NCI-H1417 (cell line): ENCODE results near the gene TRAPPC13.
A peak's percentile ranks its signal among the peaks of the same experiment; 100 is the strongest.
"Not testable (repeated sequence)": the region's sequence is repeated elsewhere in the genome, so short reads cannot be mapped to it uniquely, and the experiment has no call there.

Source experiments
- DNase-seq, 3 experiments: peaks; one replicate each; lab custom pipeline; 2025; lab: John Stamatoyannopoulos, UW

The TRAPPC13 gene, protein sequence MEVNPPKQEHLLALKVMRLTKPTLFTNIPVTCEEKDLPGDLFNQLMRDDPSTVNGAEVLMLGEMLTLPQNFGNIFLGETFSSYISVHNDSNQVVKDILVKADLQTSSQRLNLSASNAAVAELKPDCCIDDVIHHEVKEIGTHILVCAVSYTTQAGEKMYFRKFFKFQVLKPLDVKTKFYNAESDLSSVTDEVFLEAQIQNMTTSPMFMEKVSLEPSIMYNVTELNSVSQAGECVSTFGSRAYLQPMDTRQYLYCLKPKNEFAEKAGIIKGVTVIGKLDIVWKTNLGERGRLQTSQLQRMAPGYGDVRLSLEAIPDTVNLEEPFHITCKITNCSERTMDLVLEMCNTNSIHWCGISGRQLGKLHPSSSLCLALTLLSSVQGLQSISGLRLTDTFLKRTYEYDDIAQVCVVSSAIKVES

DNA sequence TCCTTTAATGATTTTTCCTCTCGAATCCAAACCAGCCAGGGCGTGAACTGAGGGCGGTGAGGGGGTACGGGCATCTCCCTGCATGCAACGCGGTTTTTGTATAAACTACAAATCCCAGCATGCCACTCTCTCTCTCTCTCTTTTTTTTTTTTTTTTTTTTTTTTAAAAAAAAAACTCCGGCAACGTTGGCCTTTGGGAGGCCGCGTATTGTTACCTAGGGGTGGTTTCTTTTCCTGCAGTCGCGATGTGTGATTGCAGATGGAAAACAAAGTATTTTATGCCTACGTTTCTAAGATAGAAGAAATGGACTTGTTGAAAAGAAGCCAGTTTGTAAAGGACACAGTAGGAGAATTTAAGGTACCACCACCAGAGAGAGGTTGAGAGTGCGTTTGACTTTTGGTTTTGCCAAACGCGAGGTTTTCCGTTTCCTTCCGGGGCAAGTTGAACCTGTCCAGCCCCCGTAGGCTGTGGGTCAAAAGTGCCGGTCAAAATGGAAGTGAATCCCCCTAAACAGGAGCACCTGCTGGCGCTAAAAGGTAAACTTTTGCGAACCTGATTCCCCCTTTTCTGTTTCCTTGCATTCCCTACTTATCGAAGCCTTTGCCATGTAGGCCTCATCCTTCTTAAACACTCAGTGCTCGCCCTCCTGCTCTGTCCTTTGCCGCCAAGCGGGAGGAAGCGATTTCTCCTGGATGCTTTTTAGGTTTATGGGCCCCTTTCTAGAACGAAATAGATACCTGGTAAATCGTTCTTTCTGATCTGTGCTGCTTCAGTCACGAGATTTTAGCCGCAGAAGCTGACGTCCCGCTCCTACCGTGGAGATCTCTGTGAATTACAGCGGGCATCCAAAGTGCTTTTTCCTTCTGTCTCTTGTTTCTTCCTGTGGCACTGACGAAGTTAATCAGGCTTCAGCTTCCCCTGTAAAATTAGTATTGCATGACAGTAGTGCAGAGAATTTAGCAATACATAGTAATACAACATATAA lies at the start of gene TRAPPC13, which contains the start of gene SHLD3:
Gene TRAPPC13 (plus strand): TSS at position 457 of the 985 bp plus-strand sequence. CDS start 34 bp downstream, at position 491.
Gene SHLD3 (plus strand): TSS at position 457 of the 985 bp plus-strand sequence. CDS start 4,561 bp downstream, outside the sequence.
- peak; percentile 92 to 97 (median 96) for DNase-seq

DNA sequence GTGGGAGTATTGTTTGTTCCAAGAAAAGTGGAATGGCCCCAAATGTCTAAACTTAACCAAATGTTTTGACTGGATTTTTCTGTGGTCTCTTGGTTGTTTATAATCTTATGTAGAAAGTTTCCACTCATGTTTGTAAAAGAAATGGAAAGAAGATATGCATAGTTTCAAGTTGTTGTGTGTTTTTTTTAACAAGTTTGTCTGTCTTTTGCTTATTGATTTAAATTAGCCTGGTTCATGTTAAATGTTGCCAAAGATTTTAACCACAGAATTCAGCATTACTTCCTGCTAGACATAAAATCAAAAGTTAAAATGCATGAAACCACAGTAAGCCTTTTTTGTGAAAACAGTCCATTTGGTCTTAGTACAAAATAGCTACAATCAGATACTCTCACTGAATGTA lies 47.7 kb upstream of the TRAPPC13 start:
- DNase-seq = no peak

GRCh38 chr5:65588694-65589093 lies 36.1 kb upstream of the TRAPPC13 start:
- no peak for DNase-seq

GRCh38 chr5:65601761-65602160 lies 23.1 kb upstream of the TRAPPC13 start:
- not testable (repeated sequence) for DNase-seq

GRCh38 chr5:65611524-65611923 lies 13.3 kb upstream of the TRAPPC13 start:
- peak; percentile 15 to 89 (median 78) for DNase-seq

DNA sequence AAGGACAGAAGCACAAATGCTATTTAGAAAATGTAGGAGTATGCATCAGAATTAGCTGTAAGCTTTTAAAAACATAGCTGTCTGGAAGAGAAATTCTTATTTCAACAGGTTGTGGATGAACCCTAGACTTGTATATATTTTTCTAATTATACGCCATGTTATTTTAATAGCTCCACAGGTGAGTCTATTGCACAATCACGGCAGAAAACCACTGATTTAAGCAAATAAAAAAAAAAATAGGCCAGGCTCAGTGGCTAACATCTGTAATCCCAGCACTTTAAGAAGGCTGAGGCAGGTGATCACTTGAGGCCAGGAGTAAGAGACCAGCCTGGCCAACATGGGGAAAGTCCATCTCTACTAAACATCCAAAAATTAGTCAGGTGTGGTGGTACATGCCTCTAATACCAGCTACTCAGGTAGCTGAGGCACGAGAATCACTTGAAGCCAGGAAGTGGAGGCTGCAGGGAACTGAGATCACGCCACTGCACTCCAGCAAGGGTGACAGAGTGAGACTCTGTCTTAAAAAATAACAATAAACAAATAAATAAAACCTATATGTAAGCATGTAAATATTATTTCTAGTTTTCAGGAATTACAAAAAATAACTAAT lies 12.4 kb upstream of the TRAPPC13 start:
- DNase-seq = peak in 1 of 3 experiments; percentile 13

DNA sequence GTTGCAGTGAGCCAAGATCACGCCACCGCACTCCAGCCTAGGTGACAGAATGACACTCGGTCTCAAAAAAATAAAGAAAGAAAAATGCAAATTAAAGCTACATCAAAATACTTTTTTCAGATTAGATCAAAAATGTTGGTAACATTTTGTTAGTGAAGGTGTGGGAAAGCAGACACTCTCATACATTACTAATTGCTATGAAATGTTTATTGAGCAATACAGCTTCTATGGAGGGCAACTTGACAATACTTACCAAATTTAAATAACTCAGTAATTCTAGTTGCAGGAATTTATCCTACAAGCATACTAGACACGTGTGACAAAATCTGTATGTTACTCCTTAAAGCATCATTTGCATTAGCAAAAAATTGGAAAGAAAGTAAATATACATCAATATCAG lies 4.8 kb upstream of the TRAPPC13 start:
- no peak for DNase-seq

GRCh38 chr5:65621961-65622360 lies 2.9 kb upstream of the TRAPPC13 start:
- not testable (repeated sequence) for DNase-seq

GRCh38 chr5:65623482-65623881 lies 1.3 kb upstream of the TRAPPC13 start:
- DNase-seq = peak in 1 of 3 experiments; percentile 34

DNA sequence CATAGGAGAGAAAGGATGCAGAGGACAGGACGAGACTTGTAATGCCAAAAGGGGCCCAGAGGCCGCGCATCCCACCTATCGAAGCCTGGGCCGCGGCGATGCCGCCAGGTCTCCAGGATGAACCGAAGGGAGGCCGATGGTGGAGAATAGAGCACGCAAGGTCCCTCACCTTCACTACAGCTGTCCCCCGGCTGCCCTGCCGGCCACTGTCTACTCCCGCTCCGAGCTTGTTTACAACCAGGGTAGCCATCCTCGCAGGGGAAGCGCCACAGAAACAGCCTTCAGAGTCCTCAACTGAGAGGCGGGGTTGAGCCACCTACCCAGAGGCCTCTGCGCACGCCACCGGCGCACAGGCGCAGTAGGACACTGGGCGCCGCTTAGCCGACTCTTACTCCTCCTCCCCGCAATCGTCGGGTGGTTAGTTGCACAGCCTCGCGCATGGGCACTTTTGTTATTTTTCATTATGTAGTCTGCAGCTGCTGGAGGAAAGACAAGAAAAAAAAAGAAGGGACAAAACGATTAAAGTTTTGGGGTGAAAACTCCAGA lies 729 bp upstream of the TRAPPC13 start, which contains the start of gene TRIM23:
Gene TRIM23 (minus strand): TSS at position 309 of the 546 bp plus-strand sequence. CDS start 59 bp downstream, at position 250.
- peak; percentile 92 to 97 (median 96) for DNase-seq

GRCh38 chr5:65625743-65626142 lies 916 bp downstream of the TRAPPC13 start:
- DNase-seq = peak in 1 of 3 experiments; percentile 13

GRCh38 chr5:65630981-65631380 lies 6.2 kb downstream of the TRAPPC13 start:
- no peak for DNase-seq

DNA sequence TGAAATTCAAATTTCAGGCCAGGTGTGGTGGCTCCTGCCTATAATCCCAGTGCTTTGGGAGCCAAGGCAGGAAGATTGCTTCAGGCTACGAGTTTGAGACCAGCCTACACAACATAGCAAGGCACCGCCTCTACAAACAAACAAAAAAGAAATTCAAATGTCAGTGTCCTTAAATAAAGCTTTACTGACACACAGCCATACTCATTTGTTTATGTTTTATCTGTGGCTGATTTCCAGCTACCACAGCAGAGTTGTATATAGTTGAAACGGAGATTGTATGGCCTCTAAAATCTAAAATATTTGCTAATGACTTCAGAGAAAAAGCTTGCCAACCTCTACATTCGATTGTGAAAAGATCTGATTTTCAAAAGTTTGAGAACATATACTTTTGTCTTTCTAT lies 15.4 kb downstream of the TRAPPC13 start:
- DNase-seq = no peak

- DNase-seq = no peak
These were observed 22.1 kb downstream of the TRAPPC13 start for GRCh38 chr5:65646938-65647337.

GRCh38 chr5:65647941-65648340 lies 23.1 kb downstream of the TRAPPC13 start:
- no peak for DNase-seq

- DNase-seq = no peak
These were observed 26.3 kb downstream of the TRAPPC13 start for GRCh38 chr5:65651144-65651543.

GRCh38 chr5:65654713-65655112 lies 29.9 kb downstream of the TRAPPC13 start:
- no peak for DNase-seq

DNA sequence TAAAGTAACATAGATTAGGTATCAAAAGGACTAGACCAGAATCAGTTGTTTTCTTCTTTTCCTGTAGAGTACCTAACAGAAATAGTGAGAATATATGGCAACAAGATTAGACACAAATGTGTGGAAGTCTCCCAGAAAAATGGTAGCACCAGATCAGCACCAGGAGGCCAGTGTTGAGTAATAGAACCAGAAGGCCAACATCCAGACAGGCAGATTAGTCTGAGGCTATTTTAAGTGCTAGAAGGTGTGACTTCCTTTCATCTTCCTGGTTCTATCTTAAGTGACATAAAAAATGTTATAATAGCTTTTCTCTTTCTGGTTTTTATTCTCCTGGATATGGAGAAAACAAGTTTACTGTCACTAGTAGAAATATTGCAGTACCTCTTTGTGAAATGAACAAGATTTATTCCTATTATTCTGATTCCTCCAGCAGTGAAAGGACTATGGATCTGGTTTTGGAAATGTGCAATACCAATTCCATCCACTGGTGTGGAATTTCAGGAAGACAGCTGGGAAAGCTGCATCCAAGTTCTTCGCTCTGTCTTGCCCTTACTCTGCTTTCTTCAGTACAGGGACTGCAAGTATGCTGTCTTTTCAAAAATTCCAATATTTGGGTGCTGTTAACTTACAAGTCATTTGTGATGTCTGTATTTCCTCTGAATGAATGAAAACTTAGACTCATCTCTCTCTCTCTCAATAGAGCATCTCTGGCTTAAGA lies 39.1 kb downstream of the TRAPPC13 start:
- DNase-seq = peak in 1 of 3 experiments; percentile 2

- DNase-seq = no peak
These were observed 43.9 kb downstream of the TRAPPC13 start for GRCh38 chr5:65668696-65669095.

- DNase-seq = no peak
These were observed 48.0 kb downstream of the TRAPPC13 start for GRCh38 chr5:65672796-65673195.

DNA sequence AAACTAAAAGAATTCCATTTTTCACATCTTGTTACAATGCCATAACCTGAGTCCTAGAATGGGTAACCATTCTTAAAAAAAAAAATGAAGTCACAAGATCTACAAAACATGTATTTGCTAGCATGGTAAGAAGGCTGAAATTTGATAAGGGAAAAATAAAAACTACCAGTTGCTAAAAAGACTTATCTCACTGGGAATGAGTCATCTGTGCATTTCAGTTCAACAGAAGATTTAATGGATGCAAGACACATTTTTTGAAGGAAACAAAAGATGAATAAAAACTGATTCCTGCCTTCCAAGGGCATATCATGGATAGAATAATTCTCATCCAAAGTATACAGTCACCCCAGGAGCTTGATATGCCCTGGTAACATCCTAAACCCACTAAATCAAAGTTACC lies 49.9 kb downstream of the TRAPPC13 start:
- DNase-seq = no peak
